ENCODE data around the gene TSPYL1.

The TSPYL1 gene

DNA sequence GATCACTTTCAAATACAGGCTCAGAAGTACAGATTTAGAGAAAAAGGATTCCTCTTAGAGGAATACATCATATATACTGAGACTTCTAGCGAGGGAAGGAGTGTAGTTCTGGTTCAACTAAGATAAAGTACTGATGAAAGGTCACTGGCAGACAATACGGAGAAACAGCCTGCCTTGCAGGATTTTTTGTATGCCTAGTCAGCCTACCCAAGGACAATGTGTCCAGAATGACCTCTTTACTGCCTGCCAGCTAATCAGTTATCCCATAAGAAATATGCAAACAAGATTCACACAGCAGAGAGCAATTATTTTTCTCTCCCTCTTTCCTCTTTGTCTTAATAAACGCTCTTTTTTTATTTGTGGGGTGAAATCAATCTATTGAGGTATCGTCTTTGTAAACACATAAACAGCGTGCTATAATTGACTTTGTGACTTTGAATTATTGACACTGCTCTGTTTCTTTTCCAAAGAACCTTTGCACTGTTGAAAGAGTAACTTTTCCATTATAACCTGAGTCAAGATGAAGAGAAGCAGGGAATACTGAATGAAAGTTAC lies 24.4 kb downstream of the TSPYL1 start:
- DNase-seq: no peak

- DNase-seq: no peak
These were observed 25.3 kb downstream of the TSPYL1 start for GRCh38 chr6:116254297-116255056.

DNA sequence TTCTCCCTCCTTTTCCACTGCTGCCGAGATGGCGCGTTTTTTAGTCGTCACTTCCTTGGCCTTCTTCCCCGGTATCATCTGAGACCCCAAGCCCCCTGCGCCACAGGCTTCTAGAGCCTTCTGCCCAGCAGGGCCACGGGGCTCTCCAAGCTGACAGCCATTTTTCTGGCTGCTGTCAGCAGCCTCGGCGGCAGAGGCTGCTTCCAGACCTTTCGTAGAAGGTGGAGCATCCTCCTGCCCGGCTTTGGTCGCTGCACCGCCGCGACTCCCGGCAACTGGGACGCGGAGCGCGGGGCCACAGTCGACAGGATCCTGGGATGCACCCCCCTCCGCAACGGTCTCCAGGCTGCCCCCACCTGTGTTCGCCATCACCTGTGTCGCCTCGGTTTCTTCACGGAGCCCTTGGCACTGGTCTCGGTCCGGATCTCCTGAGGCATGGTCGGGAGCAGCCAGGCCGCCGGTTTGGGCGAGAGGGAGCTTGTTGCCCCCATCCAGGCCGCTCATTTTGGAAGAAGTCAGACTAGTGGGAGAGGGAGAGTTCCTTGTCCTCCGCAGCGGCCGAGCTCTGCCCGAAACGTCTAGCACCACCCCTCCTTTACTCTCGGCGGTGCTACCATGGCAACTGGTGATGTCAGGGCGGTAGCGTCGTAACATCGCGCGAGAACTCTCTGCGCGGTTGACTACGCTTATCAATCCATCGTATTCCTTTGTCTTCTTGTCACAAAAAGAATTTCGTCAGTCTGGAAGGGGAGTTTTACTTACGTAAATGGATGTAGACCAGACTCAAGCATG lies 26.0 kb downstream of the TSPYL1 start, which contains the start of gene TSPYL4:
Gene TSPYL4, minus strand, starts transcription at position 571 of the 792 bp plus-strand sequence. Its CDS starts 67 bp downstream, at position 504.
- peak; percentile 96 for DNase-seq

DNA sequence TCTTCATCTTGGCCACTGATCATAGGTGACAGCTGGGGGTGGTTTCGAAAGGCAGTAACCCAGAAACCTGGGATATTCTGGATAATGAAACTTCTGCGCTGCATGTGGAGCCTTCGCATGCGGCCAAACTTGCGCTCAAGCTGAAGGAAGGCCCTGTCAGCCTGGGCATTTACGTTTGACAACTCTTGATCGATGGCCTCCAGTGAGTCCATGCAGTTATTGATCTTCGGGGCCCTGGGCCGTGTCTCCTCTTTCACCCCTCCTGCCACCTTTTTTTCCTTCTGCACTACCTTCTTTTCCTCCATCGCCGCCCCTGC lies 26.6 kb downstream of the TSPYL1 start:
- DNase-seq: no peak

DNA sequence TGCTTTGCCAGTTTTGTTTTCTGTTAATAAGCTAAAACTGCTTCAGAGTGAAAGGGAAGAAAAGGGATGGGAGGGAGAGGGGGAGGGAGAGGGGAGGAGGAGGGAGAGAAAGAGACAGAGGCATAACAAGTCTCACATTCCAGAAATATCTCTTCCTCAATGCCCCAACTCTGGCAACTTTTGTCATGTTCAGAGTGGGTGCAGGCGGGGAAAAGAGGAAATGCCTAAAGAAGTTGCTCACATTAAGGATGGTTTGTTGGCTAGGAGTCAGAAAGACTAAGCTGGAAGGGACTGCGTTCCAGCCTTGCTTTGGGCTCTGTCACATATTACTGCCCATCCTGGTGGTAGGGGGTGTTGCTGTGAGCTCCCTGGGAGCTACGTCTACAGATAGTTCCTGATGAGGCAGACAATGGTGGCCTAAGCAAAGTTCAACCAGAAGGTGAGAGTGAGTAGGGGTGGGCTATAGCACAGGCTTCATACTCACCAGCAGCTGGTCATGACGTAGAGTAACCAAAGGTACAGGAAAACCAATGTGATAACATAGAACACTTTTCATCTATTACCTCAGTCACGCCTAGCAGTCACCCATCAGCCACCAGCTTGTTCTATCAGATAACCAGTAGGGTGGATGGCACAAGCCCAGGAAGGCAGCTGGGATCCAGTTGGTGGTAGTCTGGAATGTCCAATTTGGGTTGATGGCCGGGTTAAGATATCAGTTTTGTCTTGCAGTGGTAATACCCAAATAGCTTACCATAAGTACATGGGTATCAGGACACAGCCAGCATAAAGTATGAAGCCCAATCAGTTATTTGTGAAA lies 28.0 kb downstream of the TSPYL1 start:
- DNase-seq: no peak

DNA sequence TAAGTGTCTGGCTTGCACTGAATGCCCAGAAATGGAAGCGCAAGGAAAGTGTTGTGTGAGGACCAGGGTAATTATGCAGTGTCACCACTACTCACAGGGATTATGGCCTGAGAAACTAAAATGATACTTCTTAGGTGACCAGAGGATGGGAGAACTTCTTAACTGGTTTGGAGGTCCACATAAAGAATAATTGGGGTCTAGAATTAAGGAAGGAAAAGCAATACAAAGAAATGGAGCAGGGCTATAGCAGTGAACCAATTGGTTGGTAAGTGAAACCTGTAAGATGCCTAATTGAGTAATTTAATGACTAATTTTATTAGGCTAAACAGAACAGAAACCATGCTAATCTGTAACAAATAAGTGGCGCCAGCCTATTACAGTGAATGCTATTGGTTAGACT lies 31.2 kb downstream of the TSPYL1 start:
- no peak for DNase-seq

GRCh38 chr6:116247285-116247684 lies 32.4 kb downstream of the TSPYL1 start:
- DNase-seq: no peak

- DNase-seq: no peak
These were observed 33.6 kb downstream of the TSPYL1 start for GRCh38 chr6:116246089-116246488.

GRCh38 chr6:116244284-116244683 lies 35.4 kb downstream of the TSPYL1 start:
- no peak for DNase-seq

DNA sequence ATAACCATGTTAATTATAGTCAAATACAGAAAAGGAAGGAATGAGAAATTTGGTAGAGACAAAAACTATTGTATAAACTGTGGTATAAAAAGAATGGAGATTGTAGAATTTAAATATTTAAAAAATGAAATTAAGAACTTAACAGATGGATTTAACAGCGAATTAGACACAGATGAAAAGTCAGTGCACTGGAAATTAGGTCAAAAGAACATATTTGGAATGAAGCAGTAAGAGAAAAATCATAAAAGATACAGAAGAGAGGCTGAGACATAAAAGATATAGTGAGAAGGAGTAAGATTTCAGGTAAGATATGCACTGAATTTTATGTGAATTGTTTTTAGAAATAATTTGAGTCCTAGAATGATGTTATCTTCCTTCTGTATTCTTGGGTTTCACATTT lies 39.9 kb downstream of the TSPYL1 start:
- no peak for DNase-seq

DNA sequence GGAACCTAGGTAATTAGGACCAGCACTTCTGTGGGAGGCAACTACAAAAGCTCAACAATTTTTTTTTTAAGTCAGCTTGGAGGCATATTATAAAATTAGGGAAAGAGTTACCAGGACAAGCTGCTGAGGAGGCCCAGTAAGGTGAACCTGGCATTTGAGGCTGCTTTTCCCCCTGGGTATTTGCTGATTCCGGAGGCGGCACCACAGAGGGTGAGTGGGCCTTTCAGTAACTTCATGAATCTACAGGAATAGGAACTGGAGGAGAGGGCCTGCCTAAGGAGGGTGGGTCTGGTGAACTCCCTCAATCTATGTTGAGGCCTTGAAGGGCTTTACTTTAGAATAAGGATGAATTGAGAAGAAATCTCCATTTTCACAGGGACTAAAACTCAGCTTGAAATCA lies 40.5 kb downstream of the TSPYL1 start:
- DNase-seq: no peak

DNA sequence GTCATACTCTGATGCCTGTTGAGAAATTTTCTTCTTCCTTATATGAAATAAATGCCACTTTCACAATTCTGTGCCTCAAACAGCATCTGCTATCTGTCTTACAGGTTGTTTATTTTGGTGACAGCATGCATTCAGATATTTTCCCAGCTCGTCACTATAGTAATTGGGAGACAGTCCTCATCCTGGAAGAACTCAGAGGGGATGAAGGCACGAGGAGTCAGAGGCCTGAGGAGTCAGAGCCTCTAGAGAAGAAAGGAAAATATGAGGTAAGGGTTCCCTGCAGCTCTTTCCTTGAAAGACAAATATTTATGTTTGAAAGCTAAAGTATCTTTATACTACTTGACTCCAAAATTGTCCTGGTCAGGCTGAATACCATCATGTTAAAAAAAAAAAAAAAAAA lies 41.6 kb downstream of the TSPYL1 start:
- DNase-seq: no peak

DNA sequence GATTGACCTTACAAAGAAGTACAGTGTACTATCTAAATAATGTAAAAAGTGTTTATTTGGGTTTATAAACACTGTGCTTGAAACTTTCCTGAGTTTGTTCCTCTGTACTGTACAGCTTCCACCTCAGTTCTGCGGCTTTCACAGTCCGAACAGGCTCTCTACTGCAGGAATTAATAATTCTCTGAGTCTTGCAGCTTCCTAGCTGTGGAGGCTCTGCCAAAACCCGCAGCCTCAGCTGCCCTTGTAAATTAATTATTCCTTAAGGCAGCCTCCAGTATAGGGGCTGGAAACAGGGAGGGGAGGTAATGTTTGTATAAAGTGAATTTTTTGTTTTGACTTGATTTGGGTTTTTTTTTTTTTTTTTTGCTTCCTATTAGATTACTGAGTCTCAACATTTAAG lies 45.0 kb downstream of the TSPYL1 start:
- DNase-seq: no peak

DNA sequence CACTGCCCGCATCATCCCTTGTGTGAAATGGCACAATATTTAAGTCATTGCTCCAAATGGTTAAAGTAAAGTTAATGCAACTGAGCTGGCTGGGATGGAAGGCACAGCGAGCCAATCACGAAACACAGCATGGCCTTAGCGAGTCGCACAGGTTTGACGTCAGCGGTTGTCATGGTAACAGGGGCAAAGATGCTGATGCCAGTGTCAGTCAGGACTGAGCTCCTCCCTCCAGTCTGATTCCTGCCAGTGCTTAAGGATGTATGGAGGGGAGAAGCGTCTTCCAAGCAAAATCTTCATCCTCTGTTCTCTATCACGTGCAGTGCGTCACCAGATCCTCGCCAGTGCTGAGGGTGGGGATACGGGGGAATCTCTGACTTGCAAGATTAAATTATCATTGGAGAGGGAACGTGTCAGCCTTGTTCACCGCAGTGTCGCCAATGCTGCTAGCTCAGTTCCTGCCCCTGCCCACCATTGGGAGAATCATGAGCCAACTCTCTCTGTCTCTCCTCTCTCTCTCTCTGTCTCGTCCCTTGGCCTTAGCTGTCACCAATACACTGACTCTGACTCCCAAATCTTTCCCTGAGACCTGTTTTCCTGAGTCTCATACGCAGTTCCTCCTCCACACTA lies 50.3 kb downstream of the TSPYL1 start:
- no peak for DNase-seq
